Activated CD4-positive, alpha-beta T cell treated with anti-CD3 and anti-CD28 coated beads, Interleukin-10, Interleukin-2, amounts not matched to agents 100 ng/mL and 50 ng/mL, durations not matched to agents 16 hours and 8 hours (primary cell): ENCODE measurements around the gene RAD51B.

Experiments used
- DNase-seq: peaks from one replicate; pipeline ENCODE4 v3.0.0-alpha.2; 2020

Gene RAD51B

DNA sequence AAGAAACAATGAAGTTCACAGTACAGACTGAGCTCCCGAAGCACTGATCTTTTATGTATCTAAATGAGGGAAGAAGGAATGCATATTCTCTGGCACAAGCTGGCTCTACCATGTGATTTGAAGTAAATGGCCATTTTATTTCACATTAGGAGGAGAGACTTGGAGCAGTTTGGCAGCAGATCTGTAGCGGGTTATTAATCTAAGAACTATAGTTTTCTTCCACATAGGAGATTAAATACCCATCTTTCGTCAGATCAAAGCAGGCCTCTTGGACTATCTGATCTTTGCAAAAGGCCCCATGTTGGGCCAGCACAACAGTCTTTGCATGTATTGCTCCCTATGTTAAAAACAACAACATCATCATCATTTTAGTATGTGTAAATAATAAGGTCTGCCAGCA is 495.5 kb downstream of the RAD51B start:
- no peak for DNase-seq

- DNase-seq, result no peak
Observed at GRCh38 chr14:68316078-68316868, 496.7 kb downstream of the RAD51B start.

GRCh38 chr14:68317239-68317638 is 497.7 kb downstream of the RAD51B start:
- no peak for DNase-seq

GRCh38 chr14:68318828-68319227 is 499.2 kb downstream of the RAD51B start:
- DNase-seq, result no peak

DNA sequence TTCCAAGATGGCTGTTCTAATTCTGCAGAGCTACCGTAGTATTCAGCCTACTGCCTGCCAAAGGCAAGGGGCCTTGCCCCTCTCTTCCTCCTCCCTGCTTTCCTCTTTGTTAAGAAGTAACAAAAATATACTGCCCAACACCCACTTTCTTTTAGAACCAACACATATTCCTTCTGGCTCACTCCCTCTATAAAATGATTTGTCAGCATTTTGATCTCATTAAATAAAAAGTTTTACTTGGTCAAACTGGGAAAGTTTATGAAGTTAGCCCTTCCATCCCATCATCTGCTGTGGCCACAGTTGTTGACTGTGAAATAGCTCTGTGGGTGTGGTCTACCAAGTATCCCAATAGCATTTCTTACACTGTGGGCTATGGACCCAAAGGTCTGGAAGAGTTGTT is 500.9 kb downstream of the RAD51B start:
- no peak for DNase-seq

- DNase-seq, result no peak
Observed at GRCh38 chr14:68322940-68323620, 503.5 kb downstream of the RAD51B start.

DNA sequence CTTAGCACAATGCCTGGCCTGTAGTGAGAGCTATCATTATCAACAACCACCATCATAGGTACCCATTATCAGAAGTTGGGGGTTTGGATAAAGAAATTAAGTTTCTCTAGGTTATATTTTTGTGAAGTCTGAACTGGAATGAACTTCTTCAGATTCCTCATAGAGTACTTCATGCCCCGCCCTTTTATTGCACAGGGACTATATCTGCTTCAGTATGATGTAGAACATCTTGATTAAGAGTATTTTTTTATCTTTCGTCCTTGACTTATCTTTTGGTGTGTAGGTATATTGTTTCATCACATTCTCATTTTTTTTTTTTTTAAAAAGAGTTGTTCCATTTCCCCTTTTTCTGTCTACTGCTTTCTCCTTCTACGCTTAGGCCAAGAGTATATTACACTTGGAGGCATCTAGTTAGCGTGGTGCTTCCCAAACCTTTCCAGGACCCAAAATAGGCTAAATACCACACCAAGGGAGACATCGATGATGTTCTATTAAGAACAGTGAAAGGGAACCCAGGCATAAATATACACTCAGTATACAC is 505.8 kb downstream of the RAD51B start:
- DNase-seq, result no peak

GRCh38 chr14:68327231-68327630 is 507.7 kb downstream of the RAD51B start:
- DNase-seq, result no peak

- DNase-seq, result no peak
Observed at GRCh38 chr14:68328509-68328908, 508.9 kb downstream of the RAD51B start.

GRCh38 chr14:68331426-68331825 is 511.8 kb downstream of the RAD51B start:
- no peak for DNase-seq

DNA sequence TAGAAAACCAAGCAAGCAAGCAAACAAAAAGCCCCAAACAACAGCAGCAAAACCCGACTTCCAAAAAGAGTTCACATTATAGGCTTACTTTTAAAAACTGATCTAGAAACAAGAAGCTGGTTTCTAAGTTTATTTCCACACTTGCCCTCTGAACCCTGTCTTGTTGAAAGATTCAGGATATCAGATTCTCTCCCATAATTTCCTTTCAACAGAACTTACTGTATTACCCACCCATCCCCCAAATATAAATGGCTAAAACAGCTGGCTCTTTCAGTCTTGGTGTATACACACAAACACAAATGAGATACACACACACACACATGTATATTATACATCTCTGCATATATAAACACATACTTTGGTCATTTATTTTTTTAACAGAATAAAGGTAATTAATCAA is 512.4 kb downstream of the RAD51B start:
- DNase-seq, result no peak

DNA sequence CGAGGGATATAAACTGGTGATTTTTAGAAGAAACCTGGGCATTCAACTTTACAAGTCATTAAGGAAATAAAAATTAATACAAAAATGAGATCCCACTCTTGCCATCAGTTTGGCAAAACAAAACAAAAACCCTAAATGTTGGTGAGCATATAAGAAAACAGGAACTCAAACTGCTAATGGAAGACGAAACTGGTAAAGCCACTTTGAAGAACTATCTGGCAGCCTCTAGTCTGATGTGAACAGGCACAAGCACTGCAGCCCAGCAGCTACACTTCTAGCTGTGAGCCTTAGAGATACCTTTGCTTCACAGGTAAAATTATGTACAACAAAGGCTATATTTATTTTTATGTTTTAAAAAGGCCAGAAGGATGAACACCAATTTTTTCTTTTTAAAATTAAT is 513.7 kb downstream of the RAD51B start:
- DNase-seq, result no peak

DNA sequence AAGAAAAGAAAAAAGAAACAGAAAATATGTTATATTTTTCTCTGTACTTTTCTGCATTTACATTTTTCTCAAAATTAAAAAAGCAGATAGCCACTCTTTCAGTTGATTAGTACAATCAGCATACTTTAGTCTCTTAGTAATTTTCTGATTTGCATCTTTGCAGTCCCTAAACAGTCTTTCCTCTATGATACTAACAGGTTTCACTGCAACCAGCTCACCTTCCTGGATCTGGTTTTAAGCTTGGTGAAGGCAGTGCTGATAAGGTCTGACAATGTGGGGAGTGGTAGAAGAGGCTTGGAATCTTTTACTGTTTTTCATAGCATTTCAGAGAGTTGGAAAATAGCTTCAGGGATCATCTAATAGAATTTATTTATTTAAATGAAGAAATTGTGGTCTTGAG is 515.7 kb downstream of the RAD51B start:
- no peak for DNase-seq

GRCh38 chr14:68336165-68336564 is 516.6 kb downstream of the RAD51B start:
- no peak for DNase-seq

GRCh38 chr14:68337279-68337678 is 517.7 kb downstream of the RAD51B start:
- DNase-seq, result no peak

DNA sequence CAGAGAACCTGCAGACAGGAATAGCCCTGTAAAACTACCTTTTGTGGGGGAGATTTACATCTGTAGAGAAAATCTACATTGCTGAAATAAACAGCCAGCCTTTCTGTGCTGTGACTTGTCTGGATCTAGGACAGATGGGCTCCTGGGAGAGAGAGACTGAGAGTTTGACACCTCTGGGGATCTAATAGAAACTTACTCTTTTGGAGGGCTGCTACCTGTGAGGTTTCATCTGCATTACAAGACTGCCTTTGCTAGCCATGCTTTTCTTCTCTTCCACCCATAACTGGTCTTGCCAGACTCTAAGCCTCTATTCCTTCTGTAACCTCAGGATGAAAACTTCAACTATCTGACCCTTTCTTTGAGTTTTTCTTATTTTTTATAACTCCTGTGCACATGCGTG is 520.7 kb downstream of the RAD51B start:
- DNase-seq, result no peak

- no peak for DNase-seq
Observed at GRCh38 chr14:68341411-68342212, 522.0 kb downstream of the RAD51B start.

DNA sequence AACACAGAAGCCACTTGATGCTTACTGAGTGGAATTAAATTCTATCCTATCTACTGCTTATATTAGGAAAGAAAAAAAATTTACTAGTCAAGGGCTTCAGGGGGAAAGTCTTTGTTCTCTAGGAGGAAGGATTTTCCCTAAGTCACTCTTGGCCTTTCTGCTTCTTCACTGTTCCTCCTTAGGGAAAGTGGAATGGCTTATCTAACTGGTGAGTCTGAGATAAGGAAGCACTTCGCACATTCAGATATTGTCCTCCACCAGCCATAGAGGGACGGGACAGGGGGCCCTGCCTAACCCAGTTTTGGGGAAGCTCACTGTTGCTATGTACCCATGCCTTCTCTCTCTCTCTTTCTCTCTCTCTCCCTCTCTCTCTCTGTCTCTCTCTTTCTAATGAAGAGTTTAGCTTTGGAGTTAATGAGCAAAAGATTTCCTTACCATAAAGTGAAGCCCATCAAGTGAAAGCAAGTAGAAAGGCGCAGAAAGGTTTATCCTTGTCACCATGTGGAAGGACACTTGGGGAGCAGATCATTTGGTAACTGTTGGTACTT is 522.7 kb downstream of the RAD51B start:
- DNase-seq, result no peak

DNA sequence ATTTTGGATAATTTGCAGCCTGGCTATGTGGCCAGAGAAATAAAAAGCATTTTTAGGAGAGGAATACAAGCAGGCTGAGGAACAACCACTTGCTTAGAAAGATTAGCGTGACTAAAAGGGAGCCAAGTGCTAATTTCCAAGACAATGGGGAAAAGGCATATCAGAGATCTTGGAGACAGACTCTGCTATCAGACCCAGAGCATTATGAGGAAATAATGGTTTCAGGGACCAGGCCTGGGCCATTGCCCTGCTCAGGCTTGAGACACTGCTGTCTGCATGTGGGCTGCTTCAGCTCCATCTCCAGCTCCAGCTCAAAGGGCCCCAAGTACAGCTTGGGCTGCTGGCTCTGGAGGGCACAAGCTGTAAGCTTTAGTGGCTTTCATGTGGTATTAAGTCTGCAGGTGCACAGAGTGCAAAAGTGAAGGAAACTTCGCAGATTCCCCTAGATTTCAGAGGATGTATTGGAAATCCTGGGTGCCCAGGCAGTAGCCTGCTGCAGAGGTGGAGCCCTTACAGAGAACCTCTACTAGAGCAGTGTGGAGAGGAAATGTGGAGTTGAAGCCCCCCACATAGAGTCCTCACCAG is 524.0 kb downstream of the RAD51B start:
- DNase-seq, result no peak

- no peak for DNase-seq
Observed at GRCh38 chr14:68345738-68346137, 526.2 kb downstream of the RAD51B start.

GRCh38 chr14:68346556-68347343 is 527.2 kb downstream of the RAD51B start:
- DNase-seq, result no peak
